Muscle of leg (tissue), 11 donors: ENCODE measurements around the gene CDC45. TPM values are rescaled to one million over a fixed set of nuclear protein-coding genes. Genes with fewer than 3 reads are reported as not detected.
"Not testable (repeated sequence)": the region's sequence is repeated elsewhere in the genome, so short reads cannot be mapped to it uniquely, and the experiment has no call there.

ENCODE experiments used
- DNase-seq: peaks from one replicate; pipeline ENCODE4 v3.0.0; 2013
- H3K27ac ChIP-seq: one replicate; pipeline ENCODE4 v1.5.1; 2013; ENCODE audit warnings: mild to moderate bottlenecking, low read length, control low read depth
- H3K27me3 ChIP-seq: one replicate; pipeline ENCODE4 v1.6.1; 2013; ENCODE audit warnings: low read length; ENCODE audit not compliant: control insufficient read depth, insufficient read depth
- H3K36me3 ChIP-seq: one replicate; pipeline ENCODE4 v1.6.1; 2013; ENCODE audit warnings: low read length; ENCODE audit not compliant: control insufficient read depth, insufficient read depth
- H3K4me1 ChIP-seq: one replicate; pipeline ENCODE4 v1.6.1; 2013; ENCODE audit warnings: low read length; ENCODE audit not compliant: control insufficient read depth, insufficient read depth
- H3K4me3 ChIP-seq: one replicate; pipeline ENCODE4 v1.5.1; 2013; ENCODE audit warnings: low read length, control low read depth
- H3K9me3 ChIP-seq: replicated peaks from 2 replicates; pipeline ENCODE4 v1.6.1; 2013; ENCODE audit warnings: low read depth, low read length; ENCODE audit not compliant: control insufficient read depth
- WGBS: methylation state at CpG from one replicate; pipeline ENCODE4 v1.1.5; 2013; ENCODE audit warnings: missing lambda C conversion rate; ENCODE audit not compliant: insufficient coverage; 5-methylcytosine and 5-hydroxymethylcytosine counted together
- polyA plus RNA-seq, 8 donors: library from polyadenylated mRNA; unstranded; fragments of 120-200 nt; gene quantifications; one replicate each; pipeline versions ENCODE4 v1.2.1 to v1.2.3, GENCODE V29; 2013; ENCODE audit warnings: inconsistent platforms in 1 of 8, low replicate concordance in 1 of 8; ENCODE audit not compliant: insufficient read length in 8 of 8, insufficient read depth in 1 of 8
- total RNA-seq: library from RNA; stranded (reverse); fragments of 120-200 nt; gene quantifications from one replicate; pipeline ENCODE4 v1.2.4, GENCODE V29; 2013

The CDC45 gene
- total and polyA plus RNA-seq, 9 donors = 6.1 to 12.7 (median 9.4) TPM

GRCh38 chr22:19436444-19437161, 43.1 kb upstream of the CDC45 start:
- not testable (repeated sequence) for H3K4me1 ChIP-seq, H3K4me3 ChIP-seq, H3K9me3 ChIP-seq, H3K27ac ChIP-seq, DNase-seq, H3K27me3 ChIP-seq
- H3K36me3 ChIP-seq = peaks cover 42% of the 10 kb centered on the region
- WGBS = no CpG with 5 or more reads among the region's 9 CpGs

GRCh38 chr22:19438298-19438697, 41.4 kb upstream of the CDC45 start:
- peaks cover 53% of the 10 kb centered on the region for H3K36me3 ChIP-seq
- 80% methylated on average over 2 of the region's 7 CpGs for WGBS
- no peak overlapping the region for H3K27ac ChIP-seq
- H3K4me3 ChIP-seq = no peak overlapping the region
- H3K9me3 ChIP-seq = no peaks in the 10 kb centered on the region
- H3K27me3 ChIP-seq = no peaks in the 10 kb centered on the region
- no peak for DNase-seq
- H3K4me1 ChIP-seq = peaks cover 3% of the 10 kb centered on the region

- Histone ChIP-seq H3K27me3 (no peaks in the 10 kb centered on the region), H3K9me3 (no peaks in the 10 kb centered on the region), H3K27ac (no peak overlapping the region), H3K36me3 (peaks cover 50% of the 10 kb centered on the region), H3K4me3 (no peak overlapping the region), H3K4me1 (no peaks in the 10 kb centered on the region)
- DNase-seq = no peak
- 82% methylated on average over 5 of the region's 8 CpGs for WGBS
Measured at GRCh38 chr22:19440411-19441195, 39.1 kb upstream of the CDC45 start.

- DNase-seq = no peak
- H3K9me3 ChIP-seq = no peaks in the 10 kb centered on the region
- no peaks in the 10 kb centered on the region for H3K27me3 ChIP-seq
- no peak overlapping the region for H3K27ac ChIP-seq
- H3K4me1 ChIP-seq = peaks cover 7% of the 10 kb centered on the region
- no peak overlapping the region for H3K4me3 ChIP-seq
- WGBS = 96% methylated on average over 2 of the region's 2 CpGs
- peaks cover 40% of the 10 kb centered on the region for H3K36me3 ChIP-seq
Measured at GRCh38 chr22:19442166-19442565, 37.6 kb upstream of the CDC45 start.

GRCh38 chr22:19443544-19444211, 36.0 kb upstream of the CDC45 start:
- 79% methylated on average over 5 of the region's 7 CpGs for WGBS
- peaks cover 38% of the 10 kb centered on the region for H3K36me3 ChIP-seq
- no peak for DNase-seq
- H3K27ac ChIP-seq = no peak overlapping the region
- no peak overlapping the region for H3K4me3 ChIP-seq
- peaks cover 15% of the 10 kb centered on the region for H3K4me1 ChIP-seq
- no peaks in the 10 kb centered on the region for H3K27me3 ChIP-seq
- no peaks in the 10 kb centered on the region for H3K9me3 ChIP-seq

- DNase-seq, H3K9me3 ChIP-seq, H3K27me3 ChIP-seq, H3K4me3 ChIP-seq, H3K27ac ChIP-seq: not testable (repeated sequence)
- peaks cover 44% of the 10 kb centered on the region for H3K36me3 ChIP-seq
- peaks cover 18% of the 10 kb centered on the region for H3K4me1 ChIP-seq
- WGBS = no CpG with 5 or more reads among the region's 9 CpGs
Measured at GRCh38 chr22:19445279-19445982, 34.3 kb upstream of the CDC45 start.

- Histone ChIP-seq H3K4me3 (peak overlapping the region; percentile 80), H3K27ac (peak overlapping the region; percentile 71), H3K4me1 (peaks cover 18% of the 10 kb centered on the region), H3K36me3 (peaks cover 45% of the 10 kb centered on the region), H3K9me3 (no peaks in the 10 kb centered on the region), H3K27me3 (no peaks in the 10 kb centered on the region)
- WGBS = 42% methylated on average over 12 of the region's 22 CpGs
- no peak for DNase-seq
Measured at GRCh38 chr22:19446603-19447329, 33.0 kb upstream of the CDC45 start.

- H3K27ac ChIP-seq = peak within 1 kb of the TSS; percentile 89
- peaks cover 44% of the 10 kb centered on the region for H3K36me3 ChIP-seq
- H3K27me3 ChIP-seq = no peaks in the 10 kb centered on the region
- H3K4me3 ChIP-seq = peak within 1 kb of the TSS; percentile 80
- under 1% methylated on average over 86 of the region's 92 CpGs for WGBS
- H3K4me1 ChIP-seq = peaks cover 18% of the 10 kb centered on the region
- H3K9me3 ChIP-seq = no peaks in the 10 kb centered on the region
- peak; percentile 98 for DNase-seq
Measured at GRCh38 chr22:19447330-19448075, 32.2 kb upstream of the CDC45 start, which contains the start of gene C22orf39. Gene C22orf39 (minus strand): TSS chr22:19447711. CDS start chr22:19447688, 23 bp downstream.

GRCh38 chr22:19448076-19448607, 31.6 kb upstream of the CDC45 start:
- peaks cover 18% of the 10 kb centered on the region for H3K4me1 ChIP-seq
- no peaks in the 10 kb centered on the region for H3K9me3 ChIP-seq
- H3K27me3 ChIP-seq = no peaks in the 10 kb centered on the region
- peak; percentile 84 for DNase-seq
- H3K4me3 ChIP-seq = peak overlapping the region; percentile 80
- WGBS = 4% methylated on average over 11 of the region's 14 CpGs
- H3K36me3 ChIP-seq = peaks cover 47% of the 10 kb centered on the region
- H3K27ac ChIP-seq = peak overlapping the region; percentile 89
